Measurements from ENCODE around the gene ANO3. TPM values are rescaled to one million over a fixed set of nuclear protein-coding genes. Genes with fewer than 3 reads are reported as not detected.

ANO3 gene
- total and polyA plus RNA-seq, 2 donors from 2014 or later, result 0.30 to 1.5 TPM

- intact Hi-C loops (cut with DNase I), result no loop called here
- no peak for TF ChIP-seq CTCF (IDR thresholded peaks at IDR 0.05; ENCODE audit: borderline replicate concordance, extremely low read depth, insufficient read depth)
- no peak for FAIRE-seq
These were observed 16.8 kb downstream of the ANO3 start for GRCh38 chr11:26348776-26349175.

GRCh38 chr11:26350002-26350401 is 18.1 kb downstream of the ANO3 start:
- intact Hi-C loops (cut with DNase I), result no loop called here
- H3K4me1 ChIP-seq (ENCODE audit: control insufficient read depth in 2 of 3, insufficient read depth in 2 of 3, low read depth in 1 of 3, low read length in 3 of 3), result no peaks in the 10 kb centered on the region
- FAIRE-seq (no peak), DNase-seq (no peak)
- no peak overlapping the region for H3K4me3 ChIP-seq (ENCODE audit: low read length in 3 of 3)
- H3K9ac ChIP-seq (ENCODE audit: low read length in 3 of 3), result no peak overlapping the region
- no peaks in the 10 kb centered on the region for H3K36me3 ChIP-seq (ENCODE audit: control insufficient read depth in 2 of 3, insufficient read depth in 3 of 3, low read length in 3 of 3)
- no peaks in the 10 kb centered on the region for H3K9me3 ChIP-seq (ENCODE audit: control insufficient read depth in 2 of 3, insufficient read depth in 1 of 3, low read length in 3 of 3)
- TF ChIP-seq CTCF (IDR thresholded peaks at IDR 0.05; ENCODE audit: borderline replicate concordance, extremely low read depth, insufficient read depth), result no peak
- H3K27ac ChIP-seq (ENCODE audit: low read depth in 2 of 2, low read length in 2 of 2), result no peak overlapping the region
- no peaks in the 10 kb centered on the region for H3K27me3 ChIP-seq (ENCODE audit: control insufficient read depth, insufficient read depth, low read length)

More at GRCh38 chr11:26348776-26349175, 16.8 kb downstream of the ANO3 start:
- Histone ChIP-seq H3K27me3 (ENCODE audit: control insufficient read depth, insufficient read depth, low read length) (no peaks in the 10 kb centered on the region), H3K36me3 (ENCODE audit: control insufficient read depth in 2 of 3, insufficient read depth in 3 of 3, low read length in 3 of 3) (no peaks in the 10 kb centered on the region), H3K4me1 (ENCODE audit: control insufficient read depth in 2 of 3, insufficient read depth in 2 of 3, low read depth in 1 of 3, low read length in 3 of 3) (no peaks in the 10 kb centered on the region), H3K9me3 (ENCODE audit: control insufficient read depth in 2 of 3, insufficient read depth in 1 of 3, low read length in 3 of 3) (no peaks in the 10 kb centered on the region), H3K27ac (ENCODE audit: low read depth in 2 of 2, low read length in 2 of 2) (no peak overlapping the region), H3K9ac (ENCODE audit: low read length in 3 of 3) (no peak overlapping the region), H3K4me3 (ENCODE audit: low read length in 3 of 3) (no peak overlapping the region)
- no peak for DNase-seq

- no peak overlapping the region for H3K4me3 ChIP-seq (ENCODE audit: low read length in 3 of 3)
- intact Hi-C loops (cut with DNase I), result no loop called here
- H3K27ac ChIP-seq (ENCODE audit: low read depth in 2 of 2, low read length in 2 of 2), result no peak overlapping the region
- H3K36me3 ChIP-seq (ENCODE audit: control insufficient read depth in 2 of 3, insufficient read depth in 3 of 3, low read length in 3 of 3), result no peaks in the 10 kb centered on the region
- DNase-seq (no peak), FAIRE-seq (no peak)
- H3K9me3 ChIP-seq (ENCODE audit: control insufficient read depth in 2 of 3, insufficient read depth in 1 of 3, low read length in 3 of 3), result no peaks in the 10 kb centered on the region
- no peak for TF ChIP-seq CTCF (IDR thresholded peaks at IDR 0.05; ENCODE audit: borderline replicate concordance, extremely low read depth, insufficient read depth)
- no peaks in the 10 kb centered on the region for H3K27me3 ChIP-seq (ENCODE audit: control insufficient read depth, insufficient read depth, low read length)
- no peak overlapping the region for H3K9ac ChIP-seq (ENCODE audit: low read length in 3 of 3)
- H3K4me1 ChIP-seq (ENCODE audit: control insufficient read depth in 2 of 3, insufficient read depth in 2 of 3, low read depth in 1 of 3, low read length in 3 of 3), result no peaks in the 10 kb centered on the region
These were observed 21.1 kb downstream of the ANO3 start for GRCh38 chr11:26353010-26353409.

- H3K27ac ChIP-seq (ENCODE audit: low read depth in 2 of 2, low read length in 2 of 2), result no peak overlapping the region
- no peaks in the 10 kb centered on the region for H3K4me1 ChIP-seq (ENCODE audit: control insufficient read depth in 2 of 3, insufficient read depth in 2 of 3, low read depth in 1 of 3, low read length in 3 of 3)
- FAIRE-seq, result no peak
- no peak overlapping the region for H3K4me3 ChIP-seq (ENCODE audit: low read length in 3 of 3)
- H3K36me3 ChIP-seq (ENCODE audit: control insufficient read depth in 2 of 3, insufficient read depth in 3 of 3, low read length in 3 of 3), result no peaks in the 10 kb centered on the region
- intact Hi-C loops (cut with DNase I), result no loop called here
- no peak for TF ChIP-seq CTCF (IDR thresholded peaks at IDR 0.05; ENCODE audit: borderline replicate concordance, extremely low read depth, insufficient read depth)
- no peaks in the 10 kb centered on the region for H3K9me3 ChIP-seq (ENCODE audit: control insufficient read depth in 2 of 3, insufficient read depth in 1 of 3, low read length in 3 of 3)
- no peaks in the 10 kb centered on the region for H3K27me3 ChIP-seq (ENCODE audit: control insufficient read depth, insufficient read depth, low read length)
- H3K9ac ChIP-seq (ENCODE audit: low read length in 3 of 3), result no peak overlapping the region
- no peak for DNase-seq
These were observed 27.1 kb downstream of the ANO3 start for GRCh38 chr11:26359055-26359454.
